ENCODE measurements around the gene KDM2A.
A peak's percentile ranks its signal among the peaks of the same experiment; 100 is the strongest.
"Not testable (repeated sequence)": the region's sequence is repeated elsewhere in the genome, so short reads cannot be mapped to it uniquely, and the experiment has no call there.

The KDM2A gene

GRCh38 chr11:67239783-67240575, 120.9 kb downstream of the KDM2A start:
- peak; percentile 90 for DNase-seq

DNA sequence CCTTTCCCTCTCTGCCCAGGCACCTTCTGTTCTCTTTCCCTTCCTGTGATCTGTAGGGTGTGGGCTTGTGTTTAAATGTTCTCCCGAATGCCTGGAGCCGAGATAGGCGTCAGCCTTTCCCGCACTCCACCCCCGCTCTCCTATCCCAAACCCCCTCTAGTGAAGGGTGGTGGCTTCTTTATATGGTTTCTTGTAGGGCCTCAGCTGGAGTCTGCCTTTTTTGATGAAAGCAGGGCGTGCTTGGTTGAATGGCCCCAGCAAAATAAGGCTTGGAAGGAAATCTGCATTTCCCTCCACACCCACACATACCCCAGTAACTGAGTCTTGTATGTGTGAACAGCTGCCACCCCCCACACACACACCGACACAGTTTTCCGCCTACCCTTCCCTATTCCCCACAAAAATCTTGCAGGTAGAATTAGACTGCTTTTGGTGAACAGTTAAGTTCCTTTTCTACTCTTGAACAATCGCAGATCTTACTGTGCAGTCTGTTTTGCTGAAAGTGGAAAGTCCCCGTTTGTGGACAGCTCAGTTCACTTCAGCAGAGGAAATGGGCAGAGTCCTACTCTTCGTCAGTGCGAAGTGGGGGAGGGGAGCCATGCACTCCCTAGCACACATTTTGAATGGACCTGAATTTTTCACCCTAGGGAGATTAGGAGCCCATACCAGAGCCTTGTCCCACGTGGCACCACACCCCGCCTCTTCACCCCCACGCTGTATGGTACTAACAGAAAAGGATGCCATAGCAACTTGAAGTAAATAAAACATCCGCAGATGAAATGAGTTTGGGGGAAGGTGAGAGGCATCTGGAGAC, 121.7 kb downstream of the KDM2A start:
- no peak for DNase-seq

DNA sequence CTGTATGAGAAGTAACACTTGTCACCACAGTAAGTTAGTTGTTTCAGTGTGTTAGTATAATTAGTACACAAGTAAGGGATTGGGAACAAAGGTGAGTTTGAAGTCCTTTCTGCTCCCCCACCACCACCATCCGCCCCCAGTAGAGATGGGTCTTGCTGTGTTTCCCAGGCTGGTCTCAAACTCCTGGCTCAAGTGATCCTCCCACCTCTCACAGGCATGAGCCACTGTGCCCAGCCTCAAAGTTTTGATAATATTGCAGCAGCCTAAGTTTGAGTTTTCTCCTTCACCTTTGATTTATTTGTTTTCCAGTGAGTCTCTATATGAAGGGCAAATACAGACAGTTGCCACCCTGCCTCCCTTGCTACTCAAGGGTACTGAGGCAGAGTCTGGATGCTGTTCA, 123.5 kb downstream of the KDM2A start:
- DNase-seq: no peak

DNA sequence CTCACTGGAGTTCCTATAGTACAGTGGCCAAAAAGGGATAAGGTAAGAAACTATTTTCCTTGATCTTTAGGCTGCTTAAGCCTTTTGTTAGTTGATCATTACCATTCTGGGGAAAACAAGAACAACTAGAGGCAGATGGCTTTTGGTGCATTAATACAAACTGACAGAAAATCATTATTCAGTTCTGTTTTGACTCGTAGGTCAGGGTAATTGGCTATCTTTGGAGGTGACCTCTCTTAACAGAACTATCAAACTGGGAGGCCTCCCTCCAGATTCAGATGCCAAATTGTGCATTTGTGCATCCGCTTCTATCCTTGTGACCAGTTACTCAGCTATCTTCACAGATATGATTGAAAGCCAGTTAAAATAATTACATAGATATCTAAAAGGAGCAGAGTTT, 124.0 kb downstream of the KDM2A start:
- no peak for DNase-seq

GRCh38 chr11:67245046-67245445, 126.0 kb downstream of the KDM2A start:
- DNase-seq: no peak

- no peak for DNase-seq
Measured at GRCh38 chr11:67247946-67248550, 129.0 kb downstream of the KDM2A start.

DNA sequence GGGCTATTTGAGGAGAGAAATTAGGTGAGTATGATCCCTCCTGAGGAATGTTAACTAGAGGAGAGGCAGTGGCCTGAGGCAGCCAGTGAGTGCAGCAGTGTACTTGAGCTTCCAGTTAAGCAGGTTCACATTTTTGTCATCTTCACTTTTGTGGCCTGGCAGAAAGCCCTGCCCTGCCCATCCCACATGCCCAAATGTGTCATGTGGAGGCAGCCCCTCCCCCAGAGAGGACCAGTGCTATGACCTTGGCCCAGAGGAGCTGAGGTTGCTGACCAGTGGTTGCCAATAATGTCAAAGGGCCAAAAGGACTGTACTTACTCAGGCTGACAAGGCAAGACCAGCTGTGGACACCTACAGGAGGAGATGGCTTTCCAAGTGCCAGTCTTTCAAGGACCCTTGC, 129.6 kb downstream of the KDM2A start:
- no peak for DNase-seq

DNA sequence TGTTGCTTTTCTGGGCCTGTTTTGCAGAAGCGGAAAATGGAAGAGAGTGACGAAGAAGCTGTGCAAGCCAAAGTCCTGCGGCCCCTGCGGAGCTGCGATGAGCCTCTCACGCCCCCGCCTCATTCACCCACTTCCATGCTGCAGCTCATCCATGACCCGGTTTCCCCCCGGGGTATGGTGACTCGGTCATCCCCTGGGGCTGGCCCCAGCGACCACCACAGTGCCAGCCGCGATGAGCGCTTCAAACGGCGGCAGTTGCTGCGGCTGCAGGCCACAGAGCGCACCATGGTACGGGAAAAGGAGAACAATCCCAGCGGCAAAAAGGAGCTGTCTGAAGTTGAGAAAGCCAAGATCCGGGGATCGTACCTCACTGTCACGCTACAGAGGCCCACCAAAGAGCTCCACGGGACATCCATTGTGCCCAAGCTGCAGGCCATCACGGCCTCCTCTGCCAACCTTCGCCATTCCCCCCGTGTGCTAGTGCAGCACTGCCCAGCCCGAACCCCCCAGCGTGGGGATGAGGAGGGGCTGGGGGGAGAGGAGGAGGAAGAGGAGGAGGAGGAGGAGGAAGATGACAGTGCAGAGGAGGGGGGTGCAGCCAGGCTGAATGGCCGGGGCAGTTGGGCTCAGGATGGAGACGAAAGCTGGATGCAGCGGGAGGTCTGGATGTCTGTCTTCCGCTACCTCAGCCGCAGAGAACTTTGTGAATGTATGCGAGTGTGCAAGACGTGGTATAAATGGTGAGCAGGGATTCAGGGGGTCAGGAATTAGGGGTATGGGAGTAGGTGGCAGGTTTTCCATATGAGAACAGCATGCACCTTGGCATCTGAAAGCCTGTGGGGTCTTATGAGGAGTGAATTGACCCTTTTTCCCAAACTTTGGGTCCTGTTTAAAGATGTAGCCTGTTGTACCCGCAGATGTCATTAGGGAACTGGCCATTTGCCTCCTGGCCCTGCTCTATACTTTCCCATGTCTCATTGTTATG, 131.3 kb downstream of the KDM2A start:
- no peak for DNase-seq

DNA sequence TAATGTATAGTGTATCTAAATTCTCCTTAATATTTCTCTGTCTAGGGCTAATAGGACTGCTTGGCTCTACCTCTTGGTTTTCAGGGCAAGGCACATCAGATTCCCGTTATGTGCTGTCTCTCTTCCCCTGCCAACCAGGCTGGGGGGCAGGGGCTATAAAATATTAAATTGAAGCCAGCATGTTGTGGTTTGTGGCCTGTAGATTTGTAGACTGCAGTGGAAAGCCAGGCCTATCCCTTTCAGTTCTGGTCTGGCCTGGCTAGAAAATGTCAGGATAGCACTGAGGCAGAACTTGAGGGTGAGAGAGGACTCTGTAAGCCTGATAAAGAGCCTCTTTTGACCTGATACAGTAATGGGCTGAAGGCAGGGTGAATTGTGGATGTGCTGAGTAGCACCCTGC, 132.8 kb downstream of the KDM2A start:
- DNase-seq: no peak

DNA sequence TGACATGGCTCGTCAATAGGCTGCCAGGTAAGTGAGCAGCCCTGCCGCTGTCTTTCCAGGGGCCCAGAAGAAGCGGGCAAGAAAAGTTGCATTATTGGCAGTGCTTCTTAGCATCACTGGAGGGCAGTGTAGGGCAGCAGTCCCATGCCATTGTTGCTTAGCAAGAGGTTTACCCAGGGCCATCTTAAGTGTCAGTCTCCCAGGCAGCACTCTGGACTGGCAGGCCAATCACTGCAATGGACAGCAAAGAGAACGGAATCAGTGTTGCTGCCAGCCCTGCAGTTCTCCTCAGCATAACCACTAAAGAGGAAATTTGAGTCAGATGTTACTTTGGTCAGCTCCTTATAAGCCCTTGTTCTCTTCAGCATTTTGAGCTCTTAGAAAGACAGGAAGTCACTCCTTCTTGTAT, 133.8 kb downstream of the KDM2A start:
- no peak for DNase-seq

DNA sequence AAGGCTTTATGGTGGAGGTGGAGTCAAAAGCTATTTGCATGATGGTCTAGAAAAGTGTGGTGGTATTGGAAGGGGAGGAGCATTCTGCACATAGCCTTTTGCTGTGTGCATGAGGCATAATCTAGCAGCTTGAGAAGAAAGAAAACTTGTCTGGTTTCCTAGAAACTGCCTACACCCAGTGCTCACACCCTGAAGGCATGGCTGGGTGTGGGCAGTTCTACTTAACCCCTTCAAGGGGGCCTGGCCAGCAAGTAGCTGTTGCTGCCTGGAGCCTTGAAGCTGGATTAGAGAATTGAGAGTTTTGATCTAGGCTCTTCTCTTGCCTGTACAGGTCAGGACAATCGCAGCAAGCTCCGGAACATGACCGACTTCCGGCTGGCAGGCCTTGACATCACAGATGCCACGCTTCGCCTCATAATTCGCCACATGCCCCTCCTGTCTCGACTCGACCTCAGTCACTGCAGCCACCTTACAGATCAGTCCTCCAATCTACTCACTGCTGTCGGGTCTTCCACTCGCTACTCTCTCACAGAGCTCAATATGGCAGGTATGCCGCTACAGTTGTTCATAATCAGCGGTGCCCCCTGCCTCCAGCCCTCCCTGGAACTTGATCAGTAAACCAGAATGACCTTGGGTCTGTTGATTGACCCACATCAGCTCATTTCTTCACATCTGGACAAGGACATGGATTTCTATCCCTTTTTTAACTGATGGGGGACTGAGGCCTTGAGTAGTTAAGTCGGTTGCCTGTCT, 135.0 kb downstream of the KDM2A start:
- DNase-seq: no peak

DNA sequence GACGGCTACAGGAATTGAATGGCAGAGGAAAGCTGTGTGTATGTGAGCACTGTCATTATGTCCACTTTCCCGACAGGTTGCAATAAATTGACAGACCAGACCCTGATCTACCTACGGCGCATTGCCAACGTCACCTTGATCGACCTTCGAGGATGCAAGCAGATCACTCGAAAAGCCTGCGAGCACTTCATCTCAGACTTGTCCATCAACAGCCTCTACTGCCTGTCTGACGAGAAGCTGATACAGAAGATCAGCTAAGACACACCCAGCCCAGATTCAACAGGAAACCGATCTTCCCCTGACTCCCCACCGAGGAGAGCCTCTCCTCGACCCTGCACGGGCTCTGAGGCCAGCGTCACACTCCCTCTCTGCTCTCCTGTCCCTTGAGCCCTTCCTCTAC, 135.7 kb downstream of the KDM2A start:
- no peak for DNase-seq

DNA sequence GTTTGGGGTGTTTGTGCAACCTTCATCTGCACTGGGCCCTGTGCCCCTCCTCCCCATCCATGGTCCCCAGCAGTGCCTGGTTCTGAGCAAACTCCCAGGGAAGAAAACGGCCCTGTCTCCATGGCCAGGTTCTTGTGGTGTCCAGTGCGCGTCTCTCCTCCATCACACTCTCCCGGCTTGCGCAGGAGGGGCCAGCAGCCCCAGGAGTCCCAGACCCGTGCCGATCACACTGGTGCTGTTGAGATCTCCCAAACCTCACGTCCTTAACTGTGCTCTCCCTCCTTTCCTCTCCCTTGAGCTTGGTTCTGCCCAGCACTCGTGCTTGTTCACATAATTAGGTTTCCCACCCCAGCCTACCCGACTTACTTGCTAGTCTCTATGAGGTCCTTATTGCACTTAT, 136.3 kb downstream of the KDM2A start:
- DNase-seq: no peak

- no peak for DNase-seq
Measured at GRCh38 chr11:67255864-67256263, 136.8 kb downstream of the KDM2A start.

DNA sequence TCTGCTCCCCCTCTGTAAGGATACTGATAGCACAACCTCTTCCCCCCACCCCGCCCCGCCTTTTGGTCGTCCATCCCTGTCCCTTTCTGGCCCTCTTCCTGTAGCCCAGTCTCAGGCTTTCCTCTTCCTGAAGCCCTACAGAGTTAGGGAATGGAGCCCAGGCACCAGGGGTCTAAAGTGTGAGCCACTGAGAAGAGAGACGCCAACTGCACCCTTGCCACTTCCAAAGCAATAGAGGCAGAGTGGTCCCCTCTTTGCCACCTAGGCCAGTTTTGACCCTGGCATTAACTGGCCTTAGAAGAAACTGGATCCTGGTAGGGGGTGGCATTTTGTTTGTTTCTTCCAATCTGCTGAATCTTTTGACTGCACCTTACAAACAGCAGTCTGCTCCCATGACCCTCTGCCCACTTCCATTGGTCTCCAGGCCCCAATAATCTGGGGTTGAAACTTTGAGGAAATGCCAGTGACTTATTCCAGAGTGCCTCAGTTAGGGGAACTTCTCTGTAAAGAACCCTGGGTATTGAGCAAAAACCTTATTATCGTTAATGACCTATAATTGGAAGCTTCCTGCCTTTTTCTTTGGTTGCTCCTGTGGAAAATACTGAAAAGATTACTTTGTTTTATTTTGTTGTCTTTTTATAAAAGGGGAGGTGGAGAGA, 137.5 kb downstream of the KDM2A start:
- no peak for DNase-seq

DNA sequence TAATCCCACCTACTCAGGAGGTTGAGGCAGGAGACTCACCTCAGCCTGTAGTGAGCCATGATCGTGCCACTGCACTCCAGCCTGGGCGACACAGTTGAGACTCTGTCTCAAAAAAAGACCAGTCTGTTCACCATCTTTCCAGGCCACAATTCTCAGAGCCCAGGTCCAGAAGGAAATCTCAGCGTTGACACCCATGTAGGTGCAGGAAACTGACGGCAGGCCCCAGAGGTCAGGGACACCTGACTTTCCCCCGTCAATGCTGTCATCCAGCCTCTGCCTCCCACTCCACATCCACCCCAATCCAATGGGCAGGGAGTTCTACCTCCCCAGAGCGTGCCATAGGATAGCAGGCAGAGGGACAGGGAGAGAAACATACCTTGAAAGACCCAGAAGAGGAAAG, 141.3 kb downstream of the KDM2A start:
- DNase-seq: no peak

DNA sequence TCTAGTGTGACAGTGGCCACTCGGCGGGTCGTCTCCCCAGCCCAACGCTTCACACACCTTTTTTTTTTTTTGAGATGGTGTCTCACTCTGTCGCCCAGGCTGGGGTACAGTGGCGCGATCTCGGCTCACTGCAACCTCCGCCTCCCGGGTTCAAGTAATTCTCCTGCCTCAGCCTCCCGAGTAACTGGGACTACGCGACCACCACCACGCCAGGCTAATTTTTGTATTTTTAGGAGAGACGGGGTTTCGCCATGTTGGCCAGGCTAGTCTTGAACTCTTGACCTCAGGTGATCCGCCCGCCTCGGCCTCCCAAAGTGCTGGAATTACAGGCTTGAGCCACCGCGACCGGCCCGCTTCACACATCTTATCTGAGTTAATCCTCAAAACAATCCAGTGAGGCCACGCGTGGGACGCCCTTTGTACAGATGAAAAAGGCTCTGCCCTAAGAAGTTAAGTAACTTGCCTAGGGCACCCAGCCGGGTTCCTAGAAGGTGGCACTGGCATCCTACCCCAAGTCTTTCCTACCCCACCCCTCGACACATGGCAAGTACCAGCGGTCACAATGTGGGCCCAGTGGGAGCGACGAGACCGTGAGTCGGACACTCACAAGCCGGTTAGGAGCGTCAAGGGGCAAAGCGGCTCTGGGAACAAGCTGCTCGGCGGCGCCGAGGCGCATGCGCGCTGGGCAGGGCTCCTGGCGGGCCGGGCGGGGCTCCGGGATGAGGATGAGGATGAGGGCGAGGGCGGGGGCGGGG, 142.0 kb downstream of the KDM2A start:
- DNase-seq: not testable (repeated sequence)

DNA sequence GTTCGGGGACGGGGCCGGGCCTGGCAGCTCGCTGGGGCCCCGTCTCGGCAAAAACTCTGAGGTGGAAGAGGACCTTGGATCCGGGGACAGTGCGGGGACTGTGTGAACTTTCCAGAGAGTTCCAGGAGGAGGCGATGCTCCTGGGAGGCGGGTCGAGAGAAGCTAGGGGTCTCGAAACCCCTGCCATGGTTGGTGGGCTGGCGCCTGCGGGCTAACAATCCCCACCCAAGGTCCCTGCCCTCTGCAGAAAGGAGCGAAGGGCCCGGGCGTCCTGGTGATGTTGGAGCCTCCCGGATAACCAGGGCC, 142.5 kb downstream of the KDM2A start:
- no peak for DNase-seq

DNA sequence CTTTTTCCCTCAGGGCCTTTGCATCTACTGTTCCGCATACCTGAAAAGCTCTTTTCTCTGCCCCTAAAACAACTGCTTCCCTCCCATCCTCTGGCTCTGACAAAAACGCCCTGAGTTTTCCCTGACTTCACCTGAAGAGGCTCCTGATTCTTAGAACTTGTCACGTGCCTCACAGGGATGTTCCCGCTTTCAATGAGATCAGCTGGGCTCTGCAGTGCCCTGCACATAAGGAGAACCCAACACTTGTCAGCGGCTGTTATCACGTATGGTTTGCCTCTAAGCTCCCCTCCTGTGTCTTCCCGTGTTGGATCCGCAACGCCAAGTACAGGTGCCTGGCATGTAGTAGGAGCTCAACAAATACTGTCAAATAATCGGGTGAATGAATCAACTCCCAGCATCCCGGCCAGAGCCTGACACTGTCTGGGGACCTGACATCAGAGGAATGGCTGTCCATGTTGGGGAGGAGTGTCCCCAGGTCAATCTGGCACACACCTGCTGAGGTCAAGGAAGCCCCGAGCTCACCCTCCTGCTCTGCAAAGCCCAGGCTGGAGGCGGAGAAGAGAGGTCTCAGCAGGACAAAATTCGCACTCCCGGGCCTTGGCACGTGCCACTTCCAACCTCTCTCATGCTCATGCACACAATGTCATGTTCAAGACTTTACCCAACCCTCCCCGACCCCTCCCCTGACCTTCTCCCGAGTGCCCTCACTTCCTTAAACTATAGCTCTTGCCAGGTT, 143.1 kb downstream of the KDM2A start:
- no peak for DNase-seq
